GM12872 (cell line): ENCODE results near the gene MCM5.

Source experiments
- TF ChIP-seq, protein P1 (sequence below): IDR thresholded peaks from 3 replicates; pipeline ENCODE4 v1.5.1; 2011; ENCODE audit warnings: low read depth, mild to moderate bottlenecking, low read length, moderate library complexity; ENCODE audit not compliant: insufficient read depth

The MCM5 gene

GRCh38 chr22:35440129-35440528, 40.2 kb downstream of the MCM5 start:
- TF ChIP-seq, protein P1, sequence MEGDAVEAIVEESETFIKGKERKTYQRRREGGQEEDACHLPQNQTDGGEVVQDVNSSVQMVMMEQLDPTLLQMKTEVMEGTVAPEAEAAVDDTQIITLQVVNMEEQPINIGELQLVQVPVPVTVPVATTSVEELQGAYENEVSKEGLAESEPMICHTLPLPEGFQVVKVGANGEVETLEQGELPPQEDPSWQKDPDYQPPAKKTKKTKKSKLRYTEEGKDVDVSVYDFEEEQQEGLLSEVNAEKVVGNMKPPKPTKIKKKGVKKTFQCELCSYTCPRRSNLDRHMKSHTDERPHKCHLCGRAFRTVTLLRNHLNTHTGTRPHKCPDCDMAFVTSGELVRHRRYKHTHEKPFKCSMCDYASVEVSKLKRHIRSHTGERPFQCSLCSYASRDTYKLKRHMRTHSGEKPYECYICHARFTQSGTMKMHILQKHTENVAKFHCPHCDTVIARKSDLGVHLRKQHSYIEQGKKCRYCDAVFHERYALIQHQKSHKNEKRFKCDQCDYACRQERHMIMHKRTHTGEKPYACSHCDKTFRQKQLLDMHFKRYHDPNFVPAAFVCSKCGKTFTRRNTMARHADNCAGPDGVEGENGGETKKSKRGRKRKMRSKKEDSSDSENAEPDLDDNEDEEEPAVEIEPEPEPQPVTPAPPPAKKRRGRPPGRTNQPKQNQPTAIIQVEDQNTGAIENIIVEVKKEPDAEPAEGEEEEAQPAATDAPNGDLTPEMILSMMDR: no peak

- TF ChIP-seq, protein P1: no peak
These were observed 41.7 kb downstream of the MCM5 start for GRCh38 chr22:35441489-35442100.

DNA sequence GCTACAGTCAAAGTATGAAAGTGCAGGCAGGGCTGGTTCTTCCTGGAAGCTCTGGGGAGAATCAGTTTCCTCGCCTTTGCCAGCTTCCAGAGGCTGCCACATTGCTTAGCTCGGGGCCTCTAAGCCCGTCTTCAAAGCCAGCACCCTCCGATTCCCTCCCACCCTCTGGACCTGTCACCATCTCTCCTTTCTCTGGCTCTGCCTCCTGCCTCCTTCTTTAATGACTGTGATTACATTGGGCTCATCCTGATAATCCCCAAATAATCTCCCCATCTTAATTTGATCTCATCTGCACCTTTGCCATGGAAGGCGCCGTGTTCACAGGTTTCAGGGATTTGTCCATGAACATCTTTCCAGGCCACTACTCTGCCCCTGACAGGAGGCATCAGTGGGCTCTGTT, 42.5 kb downstream of the MCM5 start:
- TF ChIP-seq, protein P1: no peak

- TF ChIP-seq, protein P1: no peak
These were observed 43.4 kb downstream of the MCM5 start for GRCh38 chr22:35443338-35443737.

- TF ChIP-seq, protein P1: no peak
These were observed 44.1 kb downstream of the MCM5 start for GRCh38 chr22:35443790-35444684.

DNA sequence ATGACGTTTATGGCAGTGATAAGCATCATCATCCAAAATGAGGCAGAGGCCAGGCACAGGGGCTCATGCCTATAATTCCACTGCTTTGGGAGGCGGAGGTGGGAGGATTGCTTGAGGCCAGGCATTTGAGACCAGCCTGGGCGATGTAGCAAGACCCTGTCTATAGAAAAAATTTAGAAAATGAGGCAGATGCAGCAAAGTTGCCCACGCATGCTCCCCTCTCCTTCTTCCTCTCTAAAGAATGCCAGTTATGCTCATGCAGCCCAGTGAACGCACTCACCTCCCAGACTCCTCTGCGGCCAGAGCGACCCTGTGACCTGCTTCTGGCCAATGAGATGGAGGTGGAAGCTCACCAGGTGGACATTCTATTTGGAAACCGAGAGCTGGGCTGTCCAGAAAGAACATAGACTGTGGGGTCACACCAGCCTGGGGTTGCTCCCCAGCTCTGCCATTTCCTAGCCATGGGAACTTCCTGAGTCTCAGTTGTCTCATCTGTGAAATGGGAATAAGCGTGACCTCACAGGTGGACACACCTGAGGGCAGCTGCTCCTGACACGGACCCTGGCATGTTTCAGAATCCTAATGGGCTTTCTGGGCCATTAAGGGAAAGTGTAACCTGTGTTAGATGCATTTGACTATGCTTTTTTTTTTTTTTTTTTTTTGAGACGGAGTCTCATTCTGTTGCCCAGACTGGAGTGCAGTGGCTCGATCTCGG, 44.9 kb downstream of the MCM5 start:
- TF ChIP-seq, protein P1: no peak

DNA sequence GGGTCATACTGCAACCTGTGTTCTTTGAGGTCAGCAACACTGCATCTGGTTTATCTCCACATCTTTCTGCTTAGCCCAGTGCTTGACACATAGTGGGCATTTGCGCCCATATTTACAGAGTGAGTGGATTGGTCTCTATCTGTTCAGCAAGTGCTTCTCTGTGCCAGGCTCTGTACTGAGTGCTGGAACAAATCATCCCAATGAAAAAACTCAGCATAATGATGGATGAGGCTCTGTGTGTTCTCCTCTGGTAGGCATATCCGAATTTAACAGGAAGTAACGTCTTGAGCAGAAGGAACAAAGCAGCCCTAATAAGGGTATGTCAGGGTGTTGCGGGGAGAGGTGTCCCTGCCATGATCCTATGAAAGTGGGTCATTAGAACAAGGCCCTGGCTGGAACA, 46.0 kb downstream of the MCM5 start:
- TF ChIP-seq, protein P1: no peak
